K562 treated with DMSO at 1 percent for 24 hours (cell line): ENCODE results near the gene ZBTB2. TPM values are rescaled to one million over a fixed set of nuclear protein-coding genes. Genes with fewer than 3 reads are reported as not detected.

ENCODE experiments used
- total RNA-seq: library from RNA; unstranded; fragments of 300-600 nt; gene quantifications from 2 replicates; pipeline ENCODE4 v1.2.3, GENCODE V29; 2022; ENCODE audit warnings: low read depth; ENCODE audit not compliant: insufficient read depth

The ZBTB2 gene
- 5.2 and 6.6 TPM in 2 replicates for total RNA-seq

GRCh38 chr6:151391471-151392413, at the start of gene ZBTB2:
TSS of gene ZBTB2 (minus strand) at chr6:151391559. CDS start at chr6:151373637, 17,922 bp downstream.

Other genes starting within 250 kb of the ZBTB2 start
- 0.29 and 0.49 TPM in 2 replicates for gene AKAP12, start 151.6 kb downstream of the ZBTB2 start, total RNA-seq
- gene RMND1, start 60.6 kb upstream of the ZBTB2 start, total RNA-seq: 13.4 and 14.2 TPM in 2 replicates
- not detected in 2 replicates for gene CCDC170, start 102.5 kb upstream of the ZBTB2 start, total RNA-seq